Trophoblast cell (in vitro differentiated cells and primary cell): ENCODE measurements around the gene TEDC1.

Source experiments
- DNase-seq, 2 donors: peaks; one replicate each; pipeline ENCODE4 v3.0.0-alpha.2; 2016
- H2AFZ ChIP-seq: 2 replicates; pipeline ENCODE4 v1.6.1; 2013; ENCODE audit warnings: low read length, moderate library complexity, mild to moderate bottlenecking; ENCODE audit not compliant: insufficient read depth, poor library complexity
- H2AK5ac ChIP-seq: 2 replicates; pipeline ENCODE4 v1.6.1; 2013; ENCODE audit warnings: mild to moderate bottlenecking, low read length
- H2BK120ac ChIP-seq: 2 replicates; pipeline ENCODE4 v1.6.1; 2013; ENCODE audit warnings: low read length, mild to moderate bottlenecking, moderate library complexity; ENCODE audit not compliant: insufficient read depth, poor library complexity
- H2BK12ac ChIP-seq: 2 replicates; pipeline ENCODE4 v1.6.1; 2013; ENCODE audit warnings: mild to moderate bottlenecking, low read length, moderate library complexity
- H2BK5ac ChIP-seq: 2 replicates; pipeline ENCODE4 v1.6.1; 2013; ENCODE audit warnings: low read length, low read depth, moderate library complexity, mild to moderate bottlenecking; ENCODE audit not compliant: poor library complexity
- H3K14ac ChIP-seq: 2 replicates; pipeline ENCODE4 v1.6.1; 2013; ENCODE audit warnings: mild to moderate bottlenecking, low read length
- H3K18ac ChIP-seq: 2 replicates; pipeline ENCODE4 v1.6.1; 2013; ENCODE audit warnings: mild to moderate bottlenecking, low read length
- H3K23ac ChIP-seq: 2 replicates; pipeline ENCODE4 v1.6.1; 2013; ENCODE audit warnings: low read length
- H3K27ac ChIP-seq: 2 replicates; pipeline ENCODE4 v1.5.1; 2013; ENCODE audit warnings: low read depth, mild to moderate bottlenecking, inconsistent platforms, low read length, moderate library complexity
- H3K27me3 ChIP-seq: 2 replicates; pipeline ENCODE4 v1.6.1; 2013; ENCODE audit warnings: inconsistent platforms, mild to moderate bottlenecking, low read length, moderate library complexity; ENCODE audit not compliant: insufficient read depth
- H3K36me3 ChIP-seq, 2 experiments: 1 replicate in 1 of 2; 2 replicates in 1 of 2; pipeline ENCODE4 v1.6.1; 2013; ENCODE audit warnings: low read length in 2 of 2, mild to moderate bottlenecking in 2 of 2, moderate library complexity in 1 of 2; ENCODE audit not compliant: insufficient read depth in 2 of 2, control insufficient read depth in 1 of 2
- H3K4ac ChIP-seq: 2 replicates; pipeline ENCODE4 v1.6.1; 2013; ENCODE audit warnings: low read depth, mild to moderate bottlenecking, low read length, moderate library complexity
- H3K4me1 ChIP-seq, 2 experiments: 1 replicate in 1 of 2; 2 replicates in 1 of 2; pipeline ENCODE4 v1.6.1; 2013; ENCODE audit warnings: low read length in 2 of 2, mild to moderate bottlenecking in 2 of 2, moderate library complexity in 1 of 2; ENCODE audit not compliant: insufficient read depth in 2 of 2, control insufficient read depth in 1 of 2
- H3K4me2 ChIP-seq: 2 replicates; pipeline ENCODE4 v1.6.1; 2013; ENCODE audit warnings: inconsistent platforms, mild to moderate bottlenecking, low read length, moderate library complexity
- H3K4me3 ChIP-seq: 2 replicates; pipeline ENCODE4 v1.5.1; 2013; ENCODE audit warnings: mild to moderate bottlenecking, low read depth, low read length, inconsistent platforms
- H3K79me1 ChIP-seq: one replicate; pipeline ENCODE4 v1.6.1; 2013; ENCODE audit warnings: low read length
- H3K79me2 ChIP-seq: 2 replicates; pipeline ENCODE4 v1.6.1; 2013; ENCODE audit warnings: low read length, mild to moderate bottlenecking; ENCODE audit not compliant: control insufficient read depth, insufficient read depth, poor library complexity
- H3K9ac ChIP-seq: 2 replicates; pipeline ENCODE4 v1.6.1; 2013; ENCODE audit warnings: mild to moderate bottlenecking, low read length
- H3K9me3 ChIP-seq: 2 replicates; pipeline ENCODE4 v1.6.1; 2013; ENCODE audit warnings: low read depth, mild to moderate bottlenecking, control low read depth, inconsistent platforms, low read length; ENCODE audit not compliant: insufficient read depth
- H4K12ac ChIP-seq: 2 replicates; pipeline ENCODE4 v1.6.1; 2013; ENCODE audit warnings: low read depth, mild to moderate bottlenecking, low read length, moderate library complexity
- H4K8ac ChIP-seq: 2 replicates; pipeline ENCODE4 v1.6.1; 2013; ENCODE audit warnings: low read depth, mild to moderate bottlenecking, low read length, moderate library complexity
- H4K91ac ChIP-seq: one replicate; pipeline ENCODE4 v1.6.1; 2013; ENCODE audit warnings: low read depth, mild to moderate bottlenecking, low read length, moderate library complexity
- WGBS: extraction: QIAGEN DNeasy Blood & Tissue Kit; methylation state at CpG from one replicate; pipeline ENCODE4 v1.1.7; 2013; ENCODE audit warnings: missing lambda C conversion rate; ENCODE audit not compliant: insufficient read length, insufficient coverage; ENCODE audit errors: extremely low coverage; 5-methylcytosine and 5-hydroxymethylcytosine counted together

Gene TEDC1

GRCh38 chr14:105533811-105534498 lies 42.9 kb downstream of the TEDC1 start:
- no peaks in the 10 kb centered on the region for H3K4me1 ChIP-seq
- no peak overlapping the region for H4K8ac ChIP-seq
- no peak overlapping the region for H4K12ac ChIP-seq
- H3K9ac ChIP-seq: no peak overlapping the region
- H3K79me1 ChIP-seq: no peaks in the 10 kb centered on the region
- no peak overlapping the region for H3K14ac ChIP-seq
- no peak overlapping the region for H3K18ac ChIP-seq
- no peak overlapping the region for H3K4ac ChIP-seq
- no peak overlapping the region for H4K91ac ChIP-seq
- H3K27ac ChIP-seq: no peak overlapping the region
- H2AFZ ChIP-seq: no peak overlapping the region
- DNase-seq: no peak
- H3K4me3 ChIP-seq: no peak overlapping the region
- no peak overlapping the region for H3K23ac ChIP-seq
- 100% methylated on average over 2 of the region's 21 CpGs for WGBS
- no peak overlapping the region for H2BK120ac ChIP-seq
- H2BK12ac ChIP-seq: no peak overlapping the region
- no peak overlapping the region for H2AK5ac ChIP-seq
- H3K4me2 ChIP-seq: no peak overlapping the region
- no peaks in the 10 kb centered on the region for H3K79me2 ChIP-seq
- no peaks in the 10 kb centered on the region for H3K27me3 ChIP-seq
- peaks cover 85% of the 10 kb centered on the region for H3K9me3 ChIP-seq
- no peak overlapping the region for H2BK5ac ChIP-seq
- H3K36me3 ChIP-seq: no peaks in the 10 kb centered on the region

- Histone ChIP-seq H3K27me3 (no peaks in the 10 kb centered on the region), H2BK120ac (no peak overlapping the region), H4K8ac (no peak overlapping the region), H3K23ac (no peak overlapping the region), H3K4me3 (no peak overlapping the region), H3K79me2 (no peaks in the 10 kb centered on the region), H3K36me3 (no peaks in the 10 kb centered on the region), H3K27ac (no peak overlapping the region), H3K9ac (no peak overlapping the region), H4K91ac (no peak overlapping the region), H3K18ac (no peak overlapping the region), H3K9me3 (peaks cover 82% of the 10 kb centered on the region), H2BK5ac (no peak overlapping the region), H4K12ac (no peak overlapping the region), H3K4me2 (no peak overlapping the region), H2AFZ (no peak overlapping the region), H2AK5ac (no peak overlapping the region), H3K79me1 (no peaks in the 10 kb centered on the region), H2BK12ac (no peak overlapping the region), H3K4ac (no peak overlapping the region), H3K4me1 (no peaks in the 10 kb centered on the region), H3K14ac (no peak overlapping the region)
- DNase-seq: no peak
- no CpG with 5 or more reads among the region's 13 CpGs for WGBS
Measured at GRCh38 chr14:105534586-105534985, 43.5 kb downstream of the TEDC1 start.

- Histone ChIP-seq H3K4me3 (no peak overlapping the region), H2AK5ac (no peak overlapping the region), H3K27me3 (no peaks in the 10 kb centered on the region), H3K23ac (no peak overlapping the region), H3K4ac (no peak overlapping the region), H3K4me2 (no peak overlapping the region), H2AFZ (no peak overlapping the region), H3K9me3 (peaks cover 79% of the 10 kb centered on the region), H2BK12ac (no peak overlapping the region), H3K27ac (no peak overlapping the region), H3K36me3 (no peaks in the 10 kb centered on the region), H3K9ac (no peak overlapping the region), H3K79me2 (no peaks in the 10 kb centered on the region), H2BK120ac (no peak overlapping the region), H3K4me1 (no peaks in the 10 kb centered on the region), H3K18ac (no peak overlapping the region), H3K14ac (no peak overlapping the region), H4K91ac (no peak overlapping the region), H3K79me1 (no peaks in the 10 kb centered on the region), H4K12ac (no peak overlapping the region), H4K8ac (no peak overlapping the region), H2BK5ac (no peak overlapping the region)
- DNase-seq: no peak
- no CpG with 5 or more reads among the region's 7 CpGs for WGBS
Measured at GRCh38 chr14:105536051-105536450, 45.0 kb downstream of the TEDC1 start.

DNA sequence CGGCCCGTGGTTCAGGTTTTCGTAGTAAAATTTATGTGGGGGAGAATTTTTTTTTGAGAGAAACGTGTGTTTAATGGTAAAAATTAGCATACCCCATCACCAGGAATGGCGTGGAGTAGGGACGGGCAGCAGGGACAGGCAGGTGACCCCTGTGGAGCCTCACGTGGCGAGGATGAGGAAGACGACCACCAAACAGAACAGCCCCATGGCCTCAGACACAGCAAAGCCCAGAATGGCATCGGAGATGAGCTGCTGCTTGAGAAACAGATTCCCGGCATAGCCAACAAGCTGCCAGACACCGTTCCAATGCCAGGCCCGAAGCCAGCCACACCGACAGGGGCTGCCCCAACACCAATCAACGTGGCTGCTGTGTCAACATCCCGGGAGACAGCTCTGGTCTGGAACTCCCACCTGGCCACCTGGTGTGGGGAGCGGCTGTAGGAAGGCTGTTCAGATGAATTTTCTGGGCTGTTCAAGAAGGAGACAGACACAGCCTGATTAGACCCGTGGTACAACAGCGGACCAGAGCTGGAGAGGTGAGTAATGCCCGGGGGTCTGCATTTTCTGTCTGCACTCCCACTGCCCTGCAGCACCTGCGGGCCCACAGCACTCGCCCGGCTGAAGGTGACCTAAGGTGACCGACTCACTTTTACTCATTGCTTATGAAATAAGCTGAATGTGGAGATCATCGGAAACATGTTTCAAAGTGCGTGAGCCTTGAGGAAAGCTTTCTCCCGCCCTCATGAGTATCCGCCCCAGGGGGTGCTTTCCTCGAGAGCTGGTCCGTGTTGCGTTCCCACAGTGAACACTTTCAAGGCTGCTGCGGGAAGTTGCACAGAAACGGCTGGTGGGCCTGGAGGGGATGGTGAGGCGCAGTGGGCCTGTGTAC lies 45.9 kb downstream of the TEDC1 start:
- Histone ChIP-seq H3K36me3 (no peaks in the 10 kb centered on the region), H3K79me1 (no peaks in the 10 kb centered on the region)
- 100% methylated on average over 1 of the region's 34 CpGs for WGBS

More for the DNA sequence above, 45.9 kb downstream of the TEDC1 start:
- no peak overlapping the region for H3K9ac ChIP-seq
- no peak overlapping the region for H3K27ac ChIP-seq
- no peak overlapping the region for H3K4ac ChIP-seq
- H2BK5ac ChIP-seq: no peak overlapping the region
- H3K14ac ChIP-seq: no peak overlapping the region
- H3K4me1 ChIP-seq: no peaks in the 10 kb centered on the region
- H3K4me3 ChIP-seq: no peak overlapping the region
- no peak overlapping the region for H3K23ac ChIP-seq
- H3K79me2 ChIP-seq: no peaks in the 10 kb centered on the region
- no peaks in the 10 kb centered on the region for H3K27me3 ChIP-seq
- H2AK5ac ChIP-seq: no peak overlapping the region
- H4K8ac ChIP-seq: no peak overlapping the region
- no peak overlapping the region for H3K4me2 ChIP-seq
- H2BK120ac ChIP-seq: no peak overlapping the region
- H3K9me3 ChIP-seq: peaks cover 79% of the 10 kb centered on the region
- H4K12ac ChIP-seq: no peak overlapping the region
- H3K18ac ChIP-seq: no peak overlapping the region
- no peak overlapping the region for H2BK12ac ChIP-seq
- DNase-seq: no peak
- H4K91ac ChIP-seq: no peak overlapping the region
- H2AFZ ChIP-seq: no peak overlapping the region
